ENCODE measurements around the gene SDK1.

The SDK1 gene

DNA sequence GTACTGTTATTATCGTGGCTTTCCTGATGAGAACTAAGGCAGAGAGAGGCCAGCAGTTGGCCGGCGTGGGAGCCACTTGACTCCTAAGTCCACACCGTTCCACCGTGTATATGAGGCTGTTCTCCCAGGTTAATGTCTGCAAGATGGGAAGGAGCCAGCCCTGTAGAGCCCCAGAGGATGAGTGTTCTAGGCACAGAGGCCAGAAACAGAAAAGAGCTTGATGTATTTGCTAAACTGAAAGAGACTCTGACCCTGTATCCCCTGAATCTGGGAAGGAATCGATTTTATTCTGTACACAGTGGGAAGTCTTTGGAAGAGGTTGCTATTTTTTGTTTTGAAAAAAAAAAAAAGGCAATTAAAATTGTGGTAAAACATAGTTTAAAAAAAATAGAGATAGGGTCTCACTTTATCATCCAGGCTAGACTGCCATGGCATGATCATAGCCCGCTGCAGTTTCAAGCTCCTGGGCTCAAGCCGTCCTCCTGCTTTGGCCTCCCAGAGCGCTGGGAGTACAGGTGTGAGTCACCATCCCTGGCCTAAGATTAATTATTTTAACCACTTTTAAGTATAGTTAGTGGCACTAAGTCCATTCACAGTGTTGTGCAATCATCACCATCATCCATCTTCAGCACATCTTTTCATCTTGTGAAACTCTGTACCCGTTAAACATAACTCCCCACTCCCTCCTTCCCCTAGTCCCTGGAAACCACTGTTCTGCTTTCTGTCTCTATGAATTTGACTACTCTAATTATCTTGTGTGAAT is 348.8 kb downstream of the SDK1 start:
- TF ChIP-seq, protein P1, sequence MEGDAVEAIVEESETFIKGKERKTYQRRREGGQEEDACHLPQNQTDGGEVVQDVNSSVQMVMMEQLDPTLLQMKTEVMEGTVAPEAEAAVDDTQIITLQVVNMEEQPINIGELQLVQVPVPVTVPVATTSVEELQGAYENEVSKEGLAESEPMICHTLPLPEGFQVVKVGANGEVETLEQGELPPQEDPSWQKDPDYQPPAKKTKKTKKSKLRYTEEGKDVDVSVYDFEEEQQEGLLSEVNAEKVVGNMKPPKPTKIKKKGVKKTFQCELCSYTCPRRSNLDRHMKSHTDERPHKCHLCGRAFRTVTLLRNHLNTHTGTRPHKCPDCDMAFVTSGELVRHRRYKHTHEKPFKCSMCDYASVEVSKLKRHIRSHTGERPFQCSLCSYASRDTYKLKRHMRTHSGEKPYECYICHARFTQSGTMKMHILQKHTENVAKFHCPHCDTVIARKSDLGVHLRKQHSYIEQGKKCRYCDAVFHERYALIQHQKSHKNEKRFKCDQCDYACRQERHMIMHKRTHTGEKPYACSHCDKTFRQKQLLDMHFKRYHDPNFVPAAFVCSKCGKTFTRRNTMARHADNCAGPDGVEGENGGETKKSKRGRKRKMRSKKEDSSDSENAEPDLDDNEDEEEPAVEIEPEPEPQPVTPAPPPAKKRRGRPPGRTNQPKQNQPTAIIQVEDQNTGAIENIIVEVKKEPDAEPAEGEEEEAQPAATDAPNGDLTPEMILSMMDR (IDR thresholded peaks at IDR 0.05; ENCODE audit: extremely low read depth, insufficient read depth, missing control alignments), result no peak
- no peak for DNase-seq (ENCODE audit: low spot score)
- in situ Hi-C loops (cut with MboI; ENCODE audit: low pct_unique_long_range_greater_than_20kb, low sequenced_read_pairs, unreplicated experiment), result no loop called here

DNA sequence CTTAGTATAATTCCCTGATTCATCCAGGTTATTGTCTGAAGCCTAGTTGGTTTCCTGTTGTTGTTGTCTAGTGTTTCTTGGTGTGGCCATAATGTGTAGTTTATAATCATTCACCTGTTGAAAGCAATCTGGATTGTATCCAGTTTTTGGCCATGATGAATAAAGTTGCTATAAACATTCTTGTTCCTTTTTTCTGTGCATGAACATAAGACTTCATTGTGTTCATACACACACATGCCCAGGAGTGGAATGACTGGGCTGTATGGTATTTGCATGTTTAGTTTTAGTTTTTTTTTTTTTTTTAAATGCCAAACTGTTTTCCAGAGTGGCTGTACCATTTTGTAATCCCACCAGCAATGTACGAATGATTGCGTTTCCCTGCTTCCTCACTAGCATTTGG is 349.8 kb downstream of the SDK1 start:
- in situ Hi-C loops (cut with MboI; ENCODE audit: low pct_unique_long_range_greater_than_20kb, low sequenced_read_pairs, unreplicated experiment), result no loop called here
- no peak for DNase-seq (ENCODE audit: low spot score)
- TF ChIP-seq, protein P1 (IDR thresholded peaks at IDR 0.05; ENCODE audit: extremely low read depth, insufficient read depth, missing control alignments), result no peak

DNA sequence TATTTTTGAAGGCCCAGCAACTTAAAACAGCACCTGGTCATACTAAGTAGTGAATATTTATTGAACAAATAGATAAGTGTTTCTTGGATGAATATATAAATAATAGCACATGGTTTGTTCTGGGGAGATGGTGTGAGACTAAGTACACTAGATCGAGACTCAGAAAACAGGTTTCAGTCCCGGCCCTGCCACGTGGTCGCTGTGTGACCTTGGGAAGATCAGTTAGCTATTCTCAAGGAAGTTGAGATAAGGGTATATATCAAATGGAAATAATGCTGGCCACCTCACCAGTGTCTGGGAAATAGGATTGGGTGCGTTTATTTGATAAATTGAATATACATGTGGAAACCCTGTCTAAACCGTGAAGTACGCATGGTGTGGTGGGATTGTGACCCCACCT is 354.6 kb downstream of the SDK1 start:
- in situ Hi-C loops (cut with MboI; ENCODE audit: low pct_unique_long_range_greater_than_20kb, low sequenced_read_pairs, unreplicated experiment), result no loop called here
- TF ChIP-seq, protein P1 (IDR thresholded peaks at IDR 0.05; ENCODE audit: extremely low read depth, insufficient read depth, missing control alignments), result no peak
- no peak for DNase-seq (ENCODE audit: low spot score)

DNA sequence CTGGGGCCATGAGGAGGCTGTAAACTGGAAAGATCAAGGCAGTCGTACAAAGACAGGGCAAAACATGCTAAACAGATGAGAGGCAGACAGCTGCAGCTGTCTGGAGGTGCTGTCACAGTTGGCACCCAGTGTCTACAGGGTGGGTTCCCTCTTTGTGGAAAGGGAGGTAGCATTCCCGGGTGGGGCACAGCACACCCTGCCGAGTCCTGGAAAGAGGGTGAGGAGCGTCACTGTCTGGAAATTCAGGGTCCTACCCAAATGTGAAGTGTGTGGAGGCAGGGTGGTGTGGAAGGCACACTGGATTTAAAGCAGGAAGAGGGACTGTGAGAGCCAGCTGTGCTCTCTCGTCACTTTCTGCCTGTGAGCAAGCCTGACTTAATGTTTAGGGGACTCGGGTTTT is 356.2 kb downstream of the SDK1 start:
- in situ Hi-C loops (cut with MboI; ENCODE audit: low pct_unique_long_range_greater_than_20kb, low sequenced_read_pairs, unreplicated experiment), result no loop called here
- no peak for DNase-seq (ENCODE audit: low spot score)
- TF ChIP-seq, protein P1 (IDR thresholded peaks at IDR 0.05; ENCODE audit: extremely low read depth, insufficient read depth, missing control alignments), result no peak

DNA sequence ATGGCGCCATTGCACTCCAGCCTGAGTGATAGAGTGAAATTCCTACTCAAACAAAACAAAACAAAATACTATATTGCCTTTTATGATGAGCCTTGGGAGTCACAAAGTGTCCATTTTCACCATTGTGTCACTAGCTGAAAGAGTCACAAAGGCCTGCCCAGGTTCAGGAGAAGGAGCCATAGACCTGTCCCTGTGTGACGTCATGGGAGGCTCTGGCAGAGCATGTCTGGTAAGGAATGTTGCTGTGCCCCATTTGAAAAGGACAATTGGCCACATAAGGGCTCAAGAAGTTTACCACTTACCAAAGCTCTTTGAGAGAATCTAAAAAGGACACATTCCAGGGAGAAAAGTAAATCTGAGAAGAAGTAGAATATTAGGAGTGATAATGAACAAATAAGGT is 367.7 kb downstream of the SDK1 start:
- TF ChIP-seq, protein P1 (IDR thresholded peaks at IDR 0.05; ENCODE audit: extremely low read depth, insufficient read depth, missing control alignments), result no peak
- DNase-seq (ENCODE audit: low spot score), result no peak
- in situ Hi-C loops (cut with MboI; ENCODE audit: low pct_unique_long_range_greater_than_20kb, low sequenced_read_pairs, unreplicated experiment), result no loop called here

DNA sequence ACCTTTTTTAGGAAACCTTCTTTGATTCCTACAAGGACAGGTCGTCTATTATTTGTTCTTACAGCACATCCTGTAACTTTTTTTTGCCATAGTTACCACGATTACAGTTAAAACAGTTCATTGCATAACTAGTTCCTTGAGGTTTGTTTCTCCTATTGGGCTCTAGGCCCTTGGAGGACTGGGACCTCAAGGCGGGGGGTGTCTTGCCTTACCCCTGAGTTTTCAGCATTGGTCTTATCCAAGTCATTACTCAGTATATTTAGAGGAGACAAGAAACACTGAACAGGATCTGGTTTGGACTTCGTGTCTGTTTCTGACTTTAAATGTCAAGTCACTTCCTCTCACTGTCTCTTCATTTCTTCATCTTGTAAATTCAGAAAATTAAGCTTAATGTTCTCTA is 369.8 kb downstream of the SDK1 start:
- DNase-seq (ENCODE audit: low spot score), result no peak
- in situ Hi-C loops (cut with MboI; ENCODE audit: low pct_unique_long_range_greater_than_20kb, low sequenced_read_pairs, unreplicated experiment), result no loop called here

More for the DNA sequence above, 369.8 kb downstream of the SDK1 start:
- TF ChIP-seq, protein P1 (IDR thresholded peaks at IDR 0.05; ENCODE audit: extremely low read depth, insufficient read depth, missing control alignments), result no peak
